SU-DHL-6 (cell line): ENCODE results near the gene SELE.

Source experiments
- CTCF ChIP-seq: fragments of 200-600 bp; sonication (generic); IDR thresholded peaks from one replicate; pipeline ENCODE4 v1.5.1; 2017; ENCODE audit warnings: antibody characterized with exemption, mild to moderate bottlenecking, low read length, moderate library complexity; ENCODE audit not compliant: insufficient read depth, poor library complexity, severe bottlenecking
- EZH2phosphoT487 ChIP-seq: fragments of 200-600 bp; sonication (generic), shearing (Covaris generic); conservative IDR thresholded peaks from 2 replicates; pipeline ENCODE4 v1.6.1; 2018; ENCODE audit warnings: mild to moderate bottlenecking, antibody characterized with exemption, low read length, moderate library complexity, mixed read lengths

GRCh38 chr1:169741666-169742394, 8.0 kb upstream of the SELE start:
- TF ChIP-seq CTCF (no peak), EZH2phosphoT487 (no peak)
